ENCODE results near the gene SLC46A3.
"Not testable (repeated sequence)": the region's sequence is repeated elsewhere in the genome, so short reads cannot be mapped to it uniquely, and the experiment has no call there.

SLC46A3 gene

GRCh38 chr13:28730762-28731161, 12.0 kb upstream of the SLC46A3 start:
- no peak for DNase-seq (ENCODE audit: low read depth in 3 of 3)

DNA sequence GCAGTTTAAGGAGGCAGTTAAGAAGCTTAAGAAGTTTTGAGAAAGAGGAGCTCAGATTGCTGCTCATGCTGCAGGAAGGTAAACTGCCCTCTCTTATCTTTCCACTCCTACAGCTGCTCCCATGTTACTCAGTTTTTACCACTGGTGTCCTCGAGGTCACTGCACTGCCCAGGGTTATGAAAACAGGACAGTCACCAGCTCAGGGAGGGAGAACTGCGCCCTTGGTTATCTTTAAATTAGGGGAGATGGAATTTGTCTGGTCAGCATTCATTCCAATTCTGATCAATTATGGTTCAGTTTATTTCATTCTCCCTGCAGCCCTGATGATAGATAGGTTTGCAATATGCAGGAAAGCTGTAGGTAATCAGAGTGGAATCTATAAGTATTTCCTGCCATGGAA, 10.8 kb upstream of the SLC46A3 start:
- no peak for DNase-seq (ENCODE audit: low read depth in 3 of 3)

DNA sequence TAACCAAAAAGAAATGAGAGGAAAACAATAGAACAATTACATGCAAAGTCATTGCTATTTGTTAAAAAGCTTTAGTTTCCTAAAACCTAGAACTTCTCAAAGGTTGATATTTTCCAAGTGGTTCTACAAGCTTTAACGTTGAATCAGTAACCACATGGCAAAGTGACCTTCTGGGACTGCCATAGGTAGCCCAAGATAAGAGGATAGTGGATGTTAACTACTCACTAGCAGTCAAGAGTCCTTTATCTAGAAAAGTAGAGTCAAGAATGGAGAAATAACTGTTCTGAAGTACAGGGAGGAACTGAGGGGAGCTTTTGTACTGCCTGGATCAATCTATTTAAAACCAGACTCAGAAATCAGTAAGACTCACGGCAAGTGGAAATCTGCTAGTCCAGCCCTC, 9.9 kb upstream of the SLC46A3 start:
- DNase-seq (ENCODE audit: low read depth in 3 of 3), result no peak

DNA sequence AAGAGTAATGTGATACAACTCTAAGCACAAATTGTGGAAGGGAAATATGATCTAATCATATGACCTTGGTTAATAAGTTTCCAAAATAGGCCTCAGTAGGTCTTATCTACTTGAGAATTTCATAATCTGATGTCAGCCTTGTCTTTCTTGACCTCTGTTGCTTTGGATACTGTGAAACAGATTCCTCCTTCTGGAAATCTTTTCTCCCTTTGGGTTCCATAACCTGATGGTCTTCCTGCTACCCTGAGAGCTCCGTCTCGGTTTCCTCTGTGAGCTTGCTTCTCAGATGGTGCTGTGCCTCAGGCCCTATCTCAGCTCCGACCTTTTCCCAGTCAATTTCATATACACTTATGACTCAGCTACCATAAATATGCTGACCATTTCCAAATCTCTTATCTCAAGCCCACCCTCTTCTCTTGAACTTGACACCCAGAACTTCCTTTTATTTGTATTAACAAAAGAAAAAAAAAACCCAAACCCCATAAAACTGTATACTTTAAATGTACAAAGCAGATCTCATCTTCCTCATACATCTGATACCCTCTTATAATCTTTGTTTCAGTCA, 6.4 kb upstream of the SLC46A3 start:
- no peak for DNase-seq (ENCODE audit: low read depth in 3 of 3)

DNA sequence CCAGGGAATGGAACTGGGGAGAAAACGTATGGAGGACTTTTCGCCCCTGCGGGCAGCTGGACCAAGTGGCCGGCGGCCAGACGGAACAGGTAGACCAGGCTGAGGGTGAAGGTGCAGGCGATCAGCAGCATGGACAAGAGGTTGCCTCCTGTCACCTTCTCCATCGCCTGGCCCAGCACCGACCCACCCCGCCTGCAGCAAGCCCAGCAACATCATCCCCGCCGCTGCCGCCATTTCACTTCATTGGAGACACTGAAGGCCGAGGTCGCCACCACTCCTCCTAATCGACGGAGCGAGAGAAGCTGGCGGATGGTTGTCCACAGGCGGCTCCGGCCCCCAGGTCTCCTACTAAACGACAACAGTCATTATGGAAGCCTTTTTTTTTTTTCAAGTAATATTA, 5.0 kb upstream of the SLC46A3 start:
- no peak for DNase-seq (ENCODE audit: low read depth in 3 of 3)

DNA sequence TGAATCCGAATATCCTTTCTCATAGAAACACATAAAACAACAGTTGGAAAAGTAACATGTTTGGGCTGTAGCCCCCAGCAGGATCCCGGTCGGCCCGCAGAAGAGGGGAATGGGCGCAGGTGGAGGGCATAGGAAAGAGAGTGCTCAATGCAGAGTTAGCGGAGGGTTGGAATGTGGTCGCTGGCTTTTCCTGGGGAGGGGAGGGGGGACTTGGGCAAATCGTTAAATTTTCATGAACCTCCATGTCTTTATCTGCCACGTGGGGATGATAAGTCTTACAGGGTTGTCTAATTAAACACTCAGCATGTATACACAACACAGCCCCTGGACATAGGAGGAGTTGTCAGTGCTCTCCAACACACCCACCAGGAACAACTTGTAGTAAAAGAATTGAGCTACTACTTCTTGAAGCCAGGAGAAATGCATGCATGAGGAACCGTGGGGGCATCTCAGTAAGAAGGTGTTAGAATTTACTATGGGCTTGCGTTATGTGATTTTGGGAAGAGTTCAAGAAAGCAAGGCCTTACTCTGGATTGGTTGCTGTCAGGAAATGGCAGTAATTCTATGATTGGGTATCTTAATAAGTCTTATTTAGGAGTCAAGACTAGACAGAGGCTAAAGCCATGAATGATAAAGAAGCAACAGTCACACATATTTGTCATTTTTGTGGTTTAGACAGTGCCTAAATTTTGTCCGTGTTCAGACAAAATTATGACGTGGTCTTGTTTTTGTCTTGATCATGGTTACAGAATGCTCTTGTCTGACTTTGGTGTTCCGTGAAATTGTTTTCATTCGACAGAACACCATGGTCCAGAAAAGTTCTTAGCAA, 671 bp upstream of the SLC46A3 start:
- DNase-seq (ENCODE audit: low read depth in 3 of 3), result no peak

- DNase-seq (ENCODE audit: low read depth in 3 of 3), result no peak
Measured at GRCh38 chr13:28718196-28718542, 601 bp downstream of the SLC46A3 start.

GRCh38 chr13:28717170-28717569, 1.6 kb downstream of the SLC46A3 start:
- DNase-seq (ENCODE audit: low read depth in 3 of 3), result no peak

GRCh38 chr13:28716511-28716910, 2.3 kb downstream of the SLC46A3 start:
- no peak for DNase-seq (ENCODE audit: low read depth in 3 of 3)

- DNase-seq (ENCODE audit: low read depth in 3 of 3), result no peak
Measured at GRCh38 chr13:28714651-28715050, 4.1 kb downstream of the SLC46A3 start.

DNA sequence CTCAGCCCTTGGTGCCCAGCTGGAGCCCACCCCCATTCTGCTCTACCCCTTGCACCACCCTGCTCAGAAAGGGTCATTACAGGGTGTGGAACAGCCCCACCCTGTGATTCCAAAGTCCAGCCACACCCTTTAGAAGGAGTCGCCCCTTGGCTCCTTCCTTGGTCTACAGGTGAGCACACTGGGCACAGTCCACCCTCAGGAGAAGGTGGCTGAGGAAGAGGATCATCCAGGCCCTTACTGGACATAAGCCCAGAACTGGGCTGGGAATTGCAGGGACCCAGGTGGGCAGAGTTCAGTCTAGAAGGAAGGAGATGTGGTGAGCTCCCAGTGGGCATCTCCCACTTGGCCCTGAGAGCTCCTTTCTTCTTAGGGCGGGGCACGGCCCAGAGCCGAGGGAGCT, 8.6 kb downstream of the SLC46A3 start:
- no peak for DNase-seq (ENCODE audit: low read depth in 3 of 3)

- no peak for DNase-seq (ENCODE audit: low read depth in 3 of 3)
Measured at GRCh38 chr13:28707629-28708427, 10.9 kb downstream of the SLC46A3 start.

GRCh38 chr13:28705461-28706083, 13.2 kb downstream of the SLC46A3 start:
- DNase-seq (ENCODE audit: low read depth in 3 of 3), result no peak

DNA sequence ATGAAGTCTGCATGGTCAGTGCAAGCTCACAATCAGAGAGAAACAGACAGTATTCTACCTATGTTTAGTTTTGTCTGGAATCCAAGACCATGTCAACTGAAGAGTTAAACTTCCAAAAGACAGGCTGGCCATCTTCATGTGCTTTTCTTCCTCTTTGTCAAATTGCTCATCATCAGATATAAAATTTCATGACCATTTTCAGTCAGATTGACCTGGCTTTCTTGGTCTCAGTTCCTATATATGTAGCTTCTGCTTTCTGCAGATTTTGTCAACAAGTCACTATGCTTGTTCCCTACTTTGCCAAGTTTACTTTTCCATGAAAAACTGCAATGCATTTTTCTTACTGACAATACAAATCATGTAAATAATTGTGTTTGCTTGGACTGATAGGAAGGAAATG, 13.9 kb downstream of the SLC46A3 start:
- no peak for DNase-seq (ENCODE audit: low read depth in 3 of 3)

DNA sequence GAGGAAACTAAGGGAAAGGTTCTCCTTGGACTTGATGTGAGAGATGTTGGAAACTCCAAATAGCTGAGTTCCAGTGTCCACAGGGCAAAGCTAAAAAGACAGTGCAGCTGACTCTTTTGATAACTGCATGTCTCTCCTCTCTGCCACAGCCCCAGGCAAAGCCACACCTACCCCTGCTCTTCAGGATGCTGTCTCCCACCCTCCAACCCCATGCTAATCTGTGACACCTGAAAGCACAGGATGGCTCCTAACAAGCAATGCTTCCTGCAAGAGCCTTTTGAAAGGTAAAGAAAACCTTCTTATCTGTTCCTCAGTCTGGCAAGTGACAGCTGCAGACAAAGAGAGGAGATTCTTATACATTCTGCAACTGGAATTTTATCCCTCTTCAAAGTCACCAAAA, 14.5 kb downstream of the SLC46A3 start:
- no peak for DNase-seq (ENCODE audit: low read depth in 3 of 3)

- DNase-seq (ENCODE audit: low read depth in 3 of 3), result no peak
Measured at GRCh38 chr13:28699246-28699645, 19.5 kb downstream of the SLC46A3 start.

- no peak for DNase-seq (ENCODE audit: low read depth in 3 of 3)
Measured at GRCh38 chr13:28697441-28697840, 21.3 kb downstream of the SLC46A3 start.

DNA sequence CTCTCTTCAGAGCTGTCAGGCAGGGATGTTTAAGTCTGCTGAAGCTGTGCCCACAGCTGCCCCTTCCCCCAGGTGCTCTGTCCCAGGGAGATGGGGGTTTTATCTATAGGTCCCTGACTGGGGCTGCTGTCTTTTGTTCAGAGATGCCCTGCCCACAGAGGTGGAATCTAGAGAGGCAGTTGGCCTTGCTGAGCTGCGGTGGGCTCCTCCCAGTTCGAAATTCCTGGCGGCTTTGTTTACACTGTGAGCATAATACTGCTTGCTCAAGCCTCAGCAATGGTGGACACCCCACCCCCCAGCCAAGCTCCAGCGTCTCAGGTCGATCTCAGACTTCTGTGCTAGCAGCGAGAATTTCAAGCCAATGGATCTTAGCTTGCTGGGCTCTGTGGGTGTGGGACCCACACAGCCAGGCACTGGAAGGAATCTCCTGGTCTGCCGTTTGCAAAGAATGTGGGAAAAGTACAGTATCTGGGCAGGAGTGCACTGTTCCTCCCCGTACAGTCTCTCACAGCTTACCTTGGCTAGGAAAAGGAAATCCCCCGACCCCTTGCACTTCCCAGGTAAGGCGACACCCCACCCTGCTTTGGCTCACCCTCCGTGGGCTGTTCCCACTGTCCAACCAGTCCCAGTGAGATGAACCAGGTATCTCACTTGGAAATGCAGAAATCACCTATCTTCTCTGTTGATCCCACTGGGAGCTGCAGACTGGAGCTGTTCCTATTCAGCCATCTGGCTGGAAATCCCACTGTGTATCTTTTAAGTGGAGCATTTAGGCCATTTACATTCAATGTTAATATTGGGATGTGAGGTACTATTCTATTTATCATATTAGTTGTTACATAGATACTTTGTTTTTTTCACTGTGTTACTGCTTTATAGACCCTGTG, 24.9 kb downstream of the SLC46A3 start:
- not testable (repeated sequence) for DNase-seq (ENCODE audit: low read depth in 3 of 3)

DNA sequence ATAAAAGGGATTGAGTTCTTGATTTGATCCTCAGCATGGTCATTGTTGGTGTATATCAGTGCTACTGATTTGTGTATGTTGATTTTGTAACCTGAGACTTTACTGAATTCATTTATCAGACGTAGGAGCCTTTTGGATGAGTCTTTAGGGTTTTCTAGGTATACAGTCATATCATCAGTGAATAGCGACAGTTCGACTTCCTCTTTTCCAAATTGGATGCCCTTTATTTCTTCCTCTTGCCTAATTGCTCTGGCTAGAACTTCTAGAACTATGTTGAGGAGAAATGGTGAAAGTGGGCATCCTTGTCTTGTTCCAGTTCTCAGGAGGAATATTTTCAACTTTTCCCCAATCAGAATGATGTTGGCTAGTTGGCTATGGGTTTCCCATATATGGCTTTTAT, 32.9 kb downstream of the SLC46A3 start:
- DNase-seq (ENCODE audit: low read depth in 3 of 3), result no peak

GRCh38 chr13:28685114-28685513, 33.7 kb downstream of the SLC46A3 start:
- no peak for DNase-seq (ENCODE audit: low read depth in 3 of 3)

DNA sequence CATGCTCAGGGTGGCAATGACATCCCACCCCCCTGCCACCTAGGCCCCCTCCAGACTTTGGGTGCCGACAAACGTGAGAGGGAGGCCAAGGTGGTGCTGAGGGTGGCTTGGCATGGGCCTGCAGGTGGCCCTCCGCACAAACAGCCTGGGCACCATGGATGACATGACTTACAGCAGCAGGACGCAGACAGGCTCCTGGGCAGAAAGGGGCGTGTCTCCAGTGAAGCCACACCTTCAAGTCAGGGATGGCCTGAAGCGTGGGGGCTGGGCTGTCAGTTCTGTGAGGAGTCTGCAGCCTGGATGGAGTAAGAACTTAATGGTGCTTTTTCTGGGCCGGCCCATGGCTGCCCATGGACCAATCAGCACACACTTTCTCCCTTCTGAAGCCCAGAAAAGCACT, 34.5 kb downstream of the SLC46A3 start:
- DNase-seq (ENCODE audit: low read depth in 3 of 3), result no peak

Measured in stimulated activated CD4-positive, alpha-beta T cell treated with anti-CD3 and anti-CD28 coated beads, TNF-alpha, amount 100 ng/mL, for 24 hours (primary cell).